GM19438 (cell line): Measurements from ENCODE around the gene ZMYND19.
A peak's percentile ranks its signal among the peaks of the same experiment; 100 is the strongest.
"Not testable (repeated sequence)": the region's sequence is repeated elsewhere in the genome, so short reads cannot be mapped to it uniquely, and the experiment has no call there.

Source experiments
- ATAC-seq: cut with Tn5 transposase; IDR thresholded peaks from one replicate; pipeline ENCODE4 v1.9.1; 2021; ENCODE audit warnings: low read depth; ENCODE audit not compliant: unreplicated experiment

The ZMYND19 gene

GRCh38 chr9:137614631-137615386 lies 24.5 kb upstream of the ZMYND19 start:
- ATAC-seq, result no peak

DNA sequence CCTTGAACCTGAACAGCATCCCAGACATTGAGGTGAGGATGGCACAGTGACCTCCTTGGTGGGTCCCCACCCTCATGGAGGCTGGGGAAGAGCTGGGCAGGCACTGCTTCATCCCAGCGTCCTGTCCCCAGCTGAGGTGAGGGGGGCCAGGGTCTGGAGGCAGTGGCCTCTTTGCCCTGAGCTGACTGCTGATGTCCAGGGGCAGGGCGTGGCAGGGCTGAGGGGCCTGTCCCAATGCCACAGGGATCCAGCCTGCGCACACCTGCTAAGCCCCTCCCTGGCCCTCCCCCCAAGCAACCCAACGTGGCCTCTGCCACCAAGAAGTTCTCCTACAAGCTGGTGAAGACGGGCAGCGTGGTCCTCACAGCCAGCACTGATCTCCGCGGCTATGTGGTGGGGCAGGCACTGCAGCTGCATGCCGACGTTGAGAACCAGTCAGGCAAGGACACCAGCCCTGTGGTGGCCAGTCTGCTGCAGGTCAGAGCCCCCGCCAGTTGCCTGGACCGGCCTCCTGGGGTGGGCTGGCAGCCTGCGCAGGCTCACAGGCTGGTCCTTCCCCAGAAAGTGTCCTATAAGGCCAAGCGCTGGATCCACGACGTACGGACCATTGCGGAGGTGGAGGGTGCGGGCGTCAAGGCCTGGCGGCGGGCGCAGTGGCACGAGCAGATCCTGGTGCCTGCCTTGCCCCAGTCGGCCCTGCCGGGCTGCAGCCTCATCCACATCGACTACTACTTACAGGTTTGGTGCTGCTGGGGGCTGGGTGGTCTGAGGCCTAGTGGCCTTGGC lies 23.6 kb upstream of the ZMYND19 start:
- ATAC-seq, result no peak

DNA sequence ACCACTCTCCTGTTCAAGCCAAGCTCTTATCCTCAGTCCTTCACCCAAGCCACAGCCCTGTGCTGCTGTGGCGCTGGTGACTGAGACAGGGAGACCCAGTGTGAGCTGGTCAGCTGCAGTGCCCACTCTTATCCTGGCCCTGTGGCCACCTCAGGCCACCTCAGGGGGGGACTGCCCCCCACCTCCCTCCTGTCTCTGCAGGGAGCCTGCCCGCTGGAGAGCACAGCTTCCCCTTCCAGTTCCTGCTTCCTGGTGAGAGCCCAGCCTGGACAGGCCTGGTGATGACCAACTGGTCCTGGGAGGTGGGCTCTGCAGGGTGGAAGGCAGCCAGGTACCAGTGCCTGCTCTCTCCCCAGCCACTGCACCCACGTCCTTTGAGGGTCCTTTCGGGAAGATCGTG lies 22.9 kb upstream of the ZMYND19 start:
- ATAC-seq, result no peak

- ATAC-seq, result no peak
These were observed 22.4 kb upstream of the ZMYND19 start for GRCh38 chr9:137612741-137613142.

- no peak for ATAC-seq
These were observed 21.6 kb upstream of the ZMYND19 start for GRCh38 chr9:137611623-137612609.

GRCh38 chr9:137610944-137611343 lies 20.6 kb upstream of the ZMYND19 start:
- no peak for ATAC-seq

GRCh38 chr9:137607141-137607857 lies 17.0 kb upstream of the ZMYND19 start:
- ATAC-seq, result no peak

DNA sequence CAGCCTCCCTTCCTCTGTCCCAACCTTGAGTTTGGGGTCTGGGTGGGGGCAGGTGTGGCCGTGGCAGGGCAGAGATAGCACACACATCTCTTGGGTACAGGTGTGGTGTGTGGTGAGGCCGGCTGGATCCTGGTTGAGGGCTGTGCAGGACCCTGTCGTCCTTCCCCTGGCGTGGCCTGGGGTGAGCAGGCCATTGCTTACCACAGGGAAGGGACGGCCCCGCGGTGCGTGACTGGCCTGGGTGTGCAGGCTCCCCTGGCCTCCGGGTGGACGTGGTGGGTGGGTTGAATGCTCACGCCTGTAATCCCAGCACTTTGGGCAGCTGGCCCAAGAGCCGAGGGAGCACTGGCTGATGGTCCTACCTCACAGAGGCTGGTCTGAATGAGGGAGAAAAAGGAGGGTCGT lies 16.4 kb upstream of the ZMYND19 start:
- ATAC-seq, result no peak

GRCh38 chr9:137606005-137606621 lies 15.8 kb upstream of the ZMYND19 start:
- ATAC-seq, result peak; percentile 12

DNA sequence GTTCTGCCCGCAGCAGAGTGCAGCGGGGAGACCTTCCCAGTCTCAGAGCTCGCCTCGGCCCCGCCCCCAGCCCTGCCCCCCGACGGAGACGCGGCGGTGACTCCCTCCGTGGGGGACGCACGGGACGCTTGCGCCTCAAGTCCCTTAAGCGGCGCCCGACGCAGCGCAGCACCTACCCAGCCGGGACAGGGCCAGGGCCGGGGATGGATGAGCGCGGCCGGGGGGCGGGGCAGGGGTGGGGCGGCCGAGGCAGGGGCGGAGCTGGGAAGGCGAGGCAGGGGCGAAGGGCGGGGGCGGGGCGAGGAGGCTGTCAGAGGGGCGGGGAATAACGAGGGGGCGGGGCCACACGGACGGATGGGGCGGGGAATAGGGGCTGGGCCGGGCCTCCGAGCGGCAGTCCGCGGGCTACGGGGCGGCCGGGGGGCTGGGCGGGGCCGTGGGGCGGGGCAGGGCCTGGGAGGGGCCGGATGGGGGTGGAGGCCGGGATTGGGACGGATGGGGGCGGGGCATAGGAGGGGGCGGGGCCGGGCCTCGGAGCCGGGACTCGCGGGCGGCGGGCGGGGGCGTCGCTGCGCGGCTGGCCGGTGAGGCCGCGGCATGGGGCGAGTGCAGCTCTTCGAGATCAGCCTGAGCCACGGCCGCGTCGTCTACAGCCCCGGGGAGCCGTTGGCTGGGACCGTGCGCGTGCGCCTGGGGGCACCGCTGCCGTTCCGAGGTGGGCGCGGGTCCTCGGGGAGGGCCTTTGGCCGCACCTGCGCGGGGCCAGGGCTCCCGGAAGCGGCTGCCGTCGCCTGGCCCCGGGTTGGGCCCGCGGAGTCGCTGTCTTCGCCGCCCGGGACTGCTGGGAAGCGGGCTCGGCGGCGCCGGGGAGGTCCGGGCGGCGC lies 15.1 kb upstream of the ZMYND19 start, which contains the start of gene ARRDC1:
Gene ARRDC1, plus strand, starts transcription at position 566 of the 884 bp plus-strand sequence. Its CDS starts 32 bp downstream, at position 598.
- peak; percentile 71 for ATAC-seq

DNA sequence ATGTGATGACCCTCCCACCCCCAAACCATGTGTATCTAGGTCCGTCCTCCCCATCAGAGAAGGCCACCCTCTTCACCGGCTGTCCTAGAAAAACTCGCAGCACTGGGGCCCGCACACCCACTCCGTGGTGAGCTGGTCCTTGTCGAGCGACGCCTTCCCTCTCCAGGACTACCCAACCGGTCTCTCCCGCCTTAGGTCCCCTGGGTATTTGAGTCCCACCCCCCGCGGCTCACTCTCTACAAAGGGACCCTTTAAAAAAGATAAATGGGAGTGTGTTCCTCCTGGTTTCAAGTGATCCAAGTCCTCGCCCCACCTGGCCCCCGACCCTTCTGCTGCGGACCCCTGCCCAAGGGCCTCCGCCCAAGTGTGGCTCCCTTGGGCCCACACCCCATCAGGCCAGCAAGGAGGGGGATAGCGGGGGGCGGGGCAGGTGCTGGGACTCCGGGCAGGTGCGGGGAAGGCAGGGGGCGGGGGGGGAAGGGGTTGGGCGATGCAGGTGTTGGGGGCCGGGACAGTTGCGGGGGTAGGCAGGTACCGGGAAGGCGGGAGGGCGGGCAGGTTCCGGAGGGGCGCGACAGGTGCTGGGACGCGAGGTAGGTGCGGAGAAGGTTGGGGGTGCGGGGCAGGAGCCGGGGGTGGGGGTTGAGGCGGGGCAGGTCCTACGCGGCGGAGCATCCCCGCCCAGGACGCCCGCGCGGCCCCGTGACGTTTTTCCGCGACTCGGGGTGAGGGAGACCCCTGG lies 14.2 kb upstream of the ZMYND19 start:
- ATAC-seq, result no peak

GRCh38 chr9:137603879-137604278 lies 13.6 kb upstream of the ZMYND19 start:
- no peak for ATAC-seq

- ATAC-seq, result no peak
These were observed 12.3 kb upstream of the ZMYND19 start for GRCh38 chr9:137602661-137603060.

DNA sequence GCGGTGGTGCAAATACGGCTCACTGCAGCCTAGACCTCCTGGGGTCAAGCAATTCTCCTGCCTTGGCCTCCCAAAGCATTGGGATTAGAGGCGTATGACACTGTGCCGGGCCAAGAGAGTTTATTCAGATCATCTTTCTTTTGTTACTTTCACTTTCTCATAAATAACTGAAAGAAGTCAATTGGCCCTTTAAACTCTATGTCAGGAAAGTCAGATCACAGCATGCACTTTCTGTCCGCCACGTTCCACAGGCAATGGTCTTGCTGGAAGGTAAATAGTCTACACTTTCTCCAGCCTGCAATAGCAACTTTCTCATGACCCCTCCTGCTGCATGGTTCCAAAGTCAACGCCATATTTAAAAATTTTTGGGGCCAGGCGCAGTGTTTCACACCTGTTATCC lies 8.6 kb upstream of the ZMYND19 start:
- no peak for ATAC-seq

GRCh38 chr9:137596577-137596976 lies 6.3 kb upstream of the ZMYND19 start:
- ATAC-seq, result not testable (repeated sequence)

- ATAC-seq, result no peak
These were observed 2.9 kb upstream of the ZMYND19 start for GRCh38 chr9:137593176-137593575.

GRCh38 chr9:137592767-137593166 lies 2.5 kb upstream of the ZMYND19 start:
- no peak for ATAC-seq

GRCh38 chr9:137590123-137590468 lies 216 bp downstream of the ZMYND19 start:
- peak; percentile 15 for ATAC-seq
